HepG2 (cell line): ENCODE measurements around the gene FAM111B. TPM values are rescaled to one million over a fixed set of nuclear protein-coding genes. Genes with fewer than 3 reads are reported as not detected.

Experiments
- ATAC-seq: fragments of 200-7000 bp; cut with Tn5 transposase; 3 replicates; pipeline ENCODE4 v1.9.1; 2020; ENCODE audit warnings: mild to moderate bottlenecking, moderate library complexity
- BruUV-seq: library from RNA; stranded (reverse); fragments of 400-500 nt; replicated peaks from 2 replicates; lab custom pipeline; 2021; lab: Mats Ljungman, UMichigan
- CTCF ChIA-PET: fragments of 300-600 bp; formaldehyde crosslinking; extraction: SDS; loops from one replicate; lab custom pipeline; 2021; ENCODE audit warnings: low total read pairs, inconsistent platforms, low intra/inter-chr PET ratio; lab: Yijun Ruan, JAX
- POLR2A ChIA-PET: fragments of 350-600 bp; sonication (Branson Sonifier 250); formaldehyde crosslinking; loops from one replicate; lab custom pipeline; 2020; ENCODE audit warnings: antibody characterized with exemption, inconsistent platforms; lab: Yijun Ruan, JAX
- DNase-seq: peaks from one replicate; pipeline ENCODE4 v3.0.0-alpha.2; 2015; ENCODE audit warnings: low spot score
- FAIRE-seq: peaks from 3 replicates; lab custom pipeline; 2011; peaks lifted over from hg19 to GRCh38; lab: Jason Lieb, UNC
- H2AFZ ChIP-seq: one replicate; pipeline ENCODE4 v1.6.1; 2011; ENCODE audit warnings: low read length, inconsistent platforms
- H3K27ac ChIP-seq: fragments of 300-600 bp; 3 replicates; pipeline ENCODE4 v1.8.0; 2011; ENCODE audit warnings: mixed run types, mild to moderate bottlenecking, mixed read lengths, low read length, inconsistent platforms; ENCODE audit not compliant: insufficient read depth; ENCODE audit errors: extremely low read length
- H3K27me3 ChIP-seq, 2 experiments: fragments of 200-600 bp in 1 of 2; 2 replicates in 1 of 2; 3 replicates in 1 of 2; pipeline versions ENCODE4 v1.6.0 to v1.8.0; 2011; ENCODE audit warnings: low read length in 2 of 2, mild to moderate bottlenecking in 2 of 2, moderate library complexity in 2 of 2, inconsistent platforms in 1 of 2; ENCODE audit not compliant: insufficient read depth in 2 of 2, control insufficient read depth in 1 of 2
- H3K36me3 ChIP-seq, 2 experiments: fragments of 200-600 bp in 1 of 2; replicated peaks in 1 of 2; 2 replicates in 1 of 2; 3 replicates in 1 of 2; pipeline versions ENCODE4 v1.5.1 to v1.8.0; 2011; ENCODE audit warnings: low read length in 2 of 2, inconsistent platforms in 1 of 2; ENCODE audit not compliant: insufficient read depth in 2 of 2, control insufficient read depth in 1 of 2
- H3K4me1 ChIP-seq: 2 replicates; pipeline ENCODE4 v1.5.1; 2012; ENCODE audit warnings: low read length, inconsistent platforms; ENCODE audit not compliant: insufficient read depth
- H3K4me2 ChIP-seq: 2 replicates; pipeline ENCODE4 v1.6.0; 2011; ENCODE audit warnings: low read depth, low read length, inconsistent platforms
- H3K4me3 ChIP-seq, 3 experiments: fragments of 200-600 bp in 1 of 3; sonication (generic), shearing (Covaris generic) in 1 of 3; replicated peaks in 1 of 3; 2 replicates each; pipeline ENCODE4 v1.5.1; 2011 to 2016; ENCODE audit warnings: low read length in 3 of 3, inconsistent platforms in 2 of 3, low read depth in 2 of 3, mild to moderate bottlenecking in 2 of 3, control low read depth in 1 of 3, mixed read lengths in 1 of 3; ENCODE audit not compliant: insufficient read depth in 1 of 3
- H3K79me2 ChIP-seq: one replicate; pipeline ENCODE4 v1.6.1; 2011; ENCODE audit warnings: low read length, inconsistent platforms; ENCODE audit not compliant: insufficient read depth
- H3K9ac ChIP-seq: 2 replicates; pipeline ENCODE4 v1.6.0; 2011; ENCODE audit warnings: mild to moderate bottlenecking, low read depth, low read length, inconsistent platforms; ENCODE audit not compliant: insufficient read depth
- H3K9me3 ChIP-seq: 2 replicates; pipeline ENCODE4 v1.5.1; 2012; ENCODE audit warnings: mild to moderate bottlenecking, low read length
- H4K20me1 ChIP-seq: 2 replicates; pipeline ENCODE4 v1.6.0; 2011; ENCODE audit warnings: inconsistent platforms, mild to moderate bottlenecking, low read length, moderate library complexity; ENCODE audit not compliant: insufficient read depth
- CCDC6 ChIP-seq: sonication (generic); formaldehyde crosslinking; IDR thresholded peaks from 2 replicates; pipeline ENCODE4 v1.8.1; 2022; ENCODE audit warnings: mild to moderate bottlenecking, missing genetic modification reagents, moderate library complexity
- GATAD1 ChIP-seq: IDR thresholded peaks from 2 replicates; pipeline ENCODE4 v1.6.1; 2016; ENCODE audit warnings: missing genetic modification reagents, missing compliant biosample characterization
- MAX ChIP-seq: IDR thresholded peaks from 2 replicates; pipeline ENCODE4 v1.6.1; 2012; ENCODE audit warnings: inconsistent platforms
- NBN ChIP-seq: fragments of 450-650 bp; conservative IDR thresholded peaks from 2 replicates; pipeline ENCODE4 v1.6.1; 2017
- NR0B2 ChIP-seq: sonication (generic); formaldehyde crosslinking; IDR thresholded peaks from 2 replicates; pipeline ENCODE4 v1.4.0; 2020; ENCODE audit warnings: mild to moderate bottlenecking, missing genetic modification reagents
- ONECUT2 ChIP-seq: sonication (generic); formaldehyde crosslinking; IDR thresholded peaks from 2 replicates; pipeline ENCODE4 v1.4.0; 2020; ENCODE audit warnings: missing genetic modification reagents
- RCOR2 ChIP-seq: IDR thresholded peaks from 2 replicates; pipeline ENCODE4 v1.6.1; 2016; ENCODE audit warnings: missing biosample characterization, missing genetic modification reagents
- TFAP4 ChIP-seq: sonication (generic); IDR thresholded peaks from 2 replicates; pipeline ENCODE4 v1.6.1; 2016; ENCODE audit warnings: low read depth, borderline replicate concordance
- WIZ ChIP-seq: sonication (generic); formaldehyde crosslinking; IDR thresholded peaks from 2 replicates; pipeline ENCODE4 v1.5.1; 2020; ENCODE audit warnings: mild to moderate bottlenecking, missing genetic modification reagents
- ZBTB20 ChIP-seq: sonication (generic); formaldehyde crosslinking; IDR thresholded peaks from 2 replicates; pipeline ENCODE4 v1.8.1; 2023; ENCODE audit warnings: missing genetic modification reagents, low read depth, mild to moderate bottlenecking, borderline replicate concordance
- ZBTB7A ChIP-seq: sonication (generic); formaldehyde crosslinking; IDR thresholded peaks from 2 replicates; pipeline ENCODE4 v1.8.0; 2022; ENCODE audit warnings: mild to moderate bottlenecking, missing genetic modification reagents
- ZEB1 ChIP-seq: IDR thresholded peaks from 2 replicates; pipeline ENCODE4 v1.6.1; 2012; ENCODE audit warnings: mild to moderate bottlenecking, low read depth, inconsistent platforms; ENCODE audit not compliant: insufficient replicate concordance
- ZFX ChIP-seq: sonication (generic); formaldehyde crosslinking; IDR thresholded peaks from 2 replicates; pipeline ENCODE4 v1.4.0; 2020; ENCODE audit warnings: mild to moderate bottlenecking, low read depth, missing genetic modification reagents, moderate library complexity
- ZNF251 ChIP-seq: sonication (generic); formaldehyde crosslinking; IDR thresholded peaks from 2 replicates; pipeline ENCODE4 v1.9.0; 2021; ENCODE audit warnings: mild to moderate bottlenecking, missing genetic modification reagents
- ZNF34 ChIP-seq: sonication (generic); formaldehyde crosslinking; IDR thresholded peaks from 2 replicates; pipeline ENCODE4 v1.4.0; 2020; ENCODE audit warnings: mild to moderate bottlenecking, missing genetic modification reagents, borderline replicate concordance
- ZNF562 ChIP-seq: sonication (generic); formaldehyde crosslinking; IDR thresholded peaks from 2 replicates; pipeline ENCODE4 v1.8.0; 2022; ENCODE audit warnings: missing genetic modification reagents, borderline replicate concordance
- ZNF674 ChIP-seq: sonication (generic); formaldehyde crosslinking; IDR thresholded peaks from 2 replicates; pipeline ENCODE4 v1.5.0; 2020; ENCODE audit warnings: low read depth, mild to moderate bottlenecking, missing genetic modification reagents
- ZNF724P ChIP-seq: sonication (generic); formaldehyde crosslinking; IDR thresholded peaks from 2 replicates; pipeline ENCODE4 v1.8.0; 2022; ENCODE audit warnings: missing genetic modification reagents, borderline replicate concordance
- ZNF772 ChIP-seq: sonication (generic); formaldehyde crosslinking; IDR thresholded peaks from 2 replicates; pipeline ENCODE4 v1.5.0; 2020; ENCODE audit warnings: mild to moderate bottlenecking, missing genetic modification reagents
- ZNF792 ChIP-seq: IDR thresholded peaks from 2 replicates; pipeline ENCODE4 v1.6.1; 2016
- ZSCAN25 ChIP-seq: sonication (generic); formaldehyde crosslinking; IDR thresholded peaks from 2 replicates; pipeline ENCODE4 v1.8.0; 2022; ENCODE audit warnings: mild to moderate bottlenecking, missing genetic modification reagents
- ZUFSP ChIP-seq: sonication (generic); formaldehyde crosslinking; IDR thresholded peaks from 2 replicates; pipeline ENCODE4 v1.9.0; 2021; ENCODE audit warnings: missing genetic modification reagents, mild to moderate bottlenecking, borderline replicate concordance
- WGBS: methylation state at CpG from one replicate; pipeline ENCODE4 v1.1.6; 2017; ENCODE audit warnings: low lambda C conversion rate; 5-methylcytosine and 5-hydroxymethylcytosine counted together
- in situ Hi-C: cut with HindIII; loops from 2 replicates; pipeline ENCODE4 v1.10.0; 2017; ENCODE audit warnings: low pct_unique_long_range_greater_than_20kb; ENCODE audit not compliant: extremely low pct_ligation_motif_present
- intact Hi-C: fragments of 100-400 bp; cut with micrococcal nuclease; formaldehyde crosslinking; loops from one replicate; pipeline ENCODE4 v1.10.0; 2022; ENCODE audit not compliant: unreplicated experiment
- polyA plus RNA-seq, 8 experiments: library from polyadenylated mRNA; depleted of rRNA in 3 of 8; stranded (reverse) in 7 of 8; unstranded in 1 of 8; fragments of >200 nt; fragmentation: Illumina TruSeq in 4 of 8; extraction: Trizol in 4 of 8; gene quantifications; 2 replicates each; pipeline versions ENCODE4 v1.2.1 to v1.2.3, GENCODE V29; 2011 to 2016; ENCODE audit warnings: low read depth in 4 of 8, missing spikeins in 1 of 8, mixed read lengths in 1 of 8; ENCODE audit not compliant: insufficient read depth in 1 of 8
- total RNA-seq, 5 experiments: library from RNA; depleted of rRNA; stranded (reverse); fragments of >200 nt; fragmentation: Illumina TruSeq; extraction: Trizol; gene quantifications; 2 replicates each; pipeline ENCODE4 v1.2.3, GENCODE V29; 2016; ENCODE audit warnings: low read depth in 1 of 5

Gene FAM111B
- total and polyA plus RNA-seq, 2 of the 13 experiments (the other 11 are each of a cell fraction or from before 2014, with no cell fraction given): 1.6 to 28.2 TPM

- Histone ChIP-seq H2AFZ (no peak overlapping the region), H4K20me1 (0 out of 2 replicates have a peak, but pooled peaks cover 3% of the 10 kb centered on the region), H3K9me3 (no peaks in the 10 kb centered on the region), H3K27ac (peak overlapping the region; percentile 34), H3K9ac (0 out of 2 replicates have a peak overlapping the region, but pooled peaks have one; percentile 10), H3K4me2 (peak overlapping the region; percentile 100), H3K4me3 (peak overlapping the region; percentile 67 to 80 (median 68)), H3K4me1 (peaks cover 41% of the 10 kb centered on the region), H3K79me2 (no peaks in the 10 kb centered on the region), H3K36me3 (no peaks in the 10 kb centered on the region), H3K27me3 (no peaks in the 10 kb centered on the region; a peak in 1 of 5 replicates)
- in situ Hi-C loops: loop anchor here (5.0 to 10.0 kb wide), 2 partner anchors 33 to 111 kb away; no protein-coding TSS in a partner anchor
- DNase-seq: peak; percentile 89
- CTCF ChIA-PET: interaction anchor here (0.8 kb wide), 1 partner anchor 34 kb away, joined by 3 read pairs; no protein-coding TSS in a partner anchor
- intact Hi-C loops: no loop called here
- peak; percentile 67 for FAIRE-seq
- BruUV-seq: TSS peak; percentile 57
- POLR2A ChIA-PET: interaction anchor here (0.6 to 4.4 kb wide), 6 partner anchors 8 to 503 kb away, joined by 3 to 46 read pairs (median 4); partner anchors contain the start of gene FAM111A
- ATAC-seq: peak; percentile 49
- WGBS: 6% methylated on average over 6 of the region's 7 CpGs
- TF ChIP-seq CCDC6 (CRISPR knock-in tag) (peak; percentile 37; the same call in 1 of the 2 replicates), ZNF724P (no peak), ZNF34 (CRISPR knock-in tag) (no peak), RCOR2 (CRISPR knock-in tag) (0 out of 2 replicates have a peak, but pooled peaks have one; percentile 28), ZNF251 (CRISPR knock-in tag) (no peak), ZSCAN25 (CRISPR knock-in tag) (peak; percentile 76), ZNF792 (CRISPR knock-in tag) (0 out of 2 replicates have a peak, but pooled peaks have one; percentile 24), ZUFSP (CRISPR knock-in tag) (no peak), ZBTB20 (no peak), MAX (peak; percentile 34; the same call in 1 of the 2 replicates), WIZ (CRISPR knock-in tag) (no peak), NR0B2 (CRISPR knock-in tag) (no peak), ONECUT2 (CRISPR knock-in tag) (no peak), GATAD1 (CRISPR knock-in tag) (0 out of 2 replicates have a peak, but pooled peaks have one; percentile 36), ZFX (0 out of 2 replicates have a peak, but pooled peaks have one; percentile 28), ZBTB7A (CRISPR knock-in tag) (no peak; the same call in 1 of the 2 replicates), ZNF674 (CRISPR knock-in tag) (no peak), TFAP4 (no peak), ZEB1 (peak; percentile 93), NBN (no peak), ZNF562 (no peak), ZNF772 (CRISPR knock-in tag) (no peak)
Observed at GRCh38 chr11:59173964-59174663, 67.1 kb downstream of the FAM111B start.
